IPS-18c (cell line): ENCODE measurements around the gene RYR3.

ENCODE experiments used
- H3K4me3 ChIP-seq: 2 replicates; pipeline ENCODE4 v1.7.0; 2013; ENCODE audit warnings: low read depth, mild to moderate bottlenecking, low read length, moderate library complexity; ENCODE audit not compliant: insufficient read depth
- H3K9me3 ChIP-seq: one replicate; pipeline ENCODE4 v1.6.1; 2013; ENCODE audit warnings: mild to moderate bottlenecking, low read length, moderate library complexity; ENCODE audit not compliant: control insufficient read depth, insufficient read depth

RYR3 gene

GRCh38 chr15:33621141-33621540, 310.4 kb downstream of the RYR3 start:
- no peak overlapping the region for H3K4me3 ChIP-seq
- H3K9me3 ChIP-seq, result peaks cover 2% of the 10 kb centered on the region

GRCh38 chr15:33623010-33623409, 312.2 kb downstream of the RYR3 start:
- Histone ChIP-seq H3K9me3 (peaks cover 8% of the 10 kb centered on the region), H3K4me3 (no peak overlapping the region)

GRCh38 chr15:33624439-33624838, 313.7 kb downstream of the RYR3 start:
- Histone ChIP-seq H3K4me3 (no peak overlapping the region), H3K9me3 (peaks cover 8% of the 10 kb centered on the region)

- H3K9me3 ChIP-seq, result peaks cover 8% of the 10 kb centered on the region
- H3K4me3 ChIP-seq, result no peak overlapping the region
Measured at GRCh38 chr15:33629647-33630046, 318.9 kb downstream of the RYR3 start.

GRCh38 chr15:33636234-33636633, 325.5 kb downstream of the RYR3 start:
- Histone ChIP-seq H3K9me3 (no peaks in the 10 kb centered on the region), H3K4me3 (no peak overlapping the region)

- H3K9me3 ChIP-seq, result no peaks in the 10 kb centered on the region
- no peak overlapping the region for H3K4me3 ChIP-seq
Measured at GRCh38 chr15:33636958-33637357, 326.2 kb downstream of the RYR3 start.

- H3K9me3 ChIP-seq, result no peaks in the 10 kb centered on the region
- H3K4me3 ChIP-seq, result no peak overlapping the region
Measured at GRCh38 chr15:33638453-33638852, 327.7 kb downstream of the RYR3 start.

GRCh38 chr15:33639051-33639450, 328.3 kb downstream of the RYR3 start:
- Histone ChIP-seq H3K9me3 (no peaks in the 10 kb centered on the region), H3K4me3 (no peak overlapping the region)

- no peaks in the 10 kb centered on the region for H3K9me3 ChIP-seq
- no peak overlapping the region for H3K4me3 ChIP-seq
Measured at GRCh38 chr15:33639456-33639855, 328.7 kb downstream of the RYR3 start.

DNA sequence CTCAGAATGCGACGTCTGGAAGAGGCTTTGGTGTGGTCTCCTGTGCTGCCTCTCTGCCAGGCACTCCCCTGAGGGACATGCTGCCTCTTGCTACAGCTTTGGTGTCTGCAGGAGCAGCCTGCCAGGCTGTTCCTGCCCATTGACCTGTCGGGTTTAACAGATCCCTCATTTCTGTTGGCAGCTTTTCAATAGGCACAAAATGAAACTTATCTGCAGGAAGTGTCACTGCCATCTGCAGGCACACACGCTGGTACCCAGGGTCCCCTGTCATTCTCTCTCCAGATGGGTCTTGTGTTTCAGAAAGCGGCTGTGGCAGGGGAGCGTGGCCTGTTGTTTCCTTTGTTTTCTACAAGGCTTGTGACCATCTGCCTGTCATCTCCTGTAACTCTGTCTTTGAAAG, 329.2 kb downstream of the RYR3 start:
- no peak overlapping the region for H3K4me3 ChIP-seq
- no peaks in the 10 kb centered on the region for H3K9me3 ChIP-seq

DNA sequence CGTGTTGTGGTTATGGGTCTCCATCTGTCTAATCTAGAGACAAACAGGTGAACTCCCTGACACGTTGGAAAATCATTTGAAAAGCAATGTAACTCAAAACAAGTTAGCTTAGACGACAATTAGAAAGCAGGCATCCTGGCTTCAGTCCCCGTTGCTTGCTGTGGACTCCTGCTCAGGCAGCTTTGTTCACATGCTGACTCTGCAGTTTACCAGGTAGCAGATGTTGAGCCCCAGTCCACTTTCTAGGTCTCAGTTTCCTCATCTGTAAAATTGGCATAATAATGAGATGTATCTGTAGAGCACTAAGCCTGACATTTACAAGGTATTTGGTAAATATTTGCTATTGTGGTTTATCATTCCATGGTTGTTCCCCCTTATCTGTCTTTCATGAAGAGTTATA, 330.3 kb downstream of the RYR3 start:
- H3K9me3 ChIP-seq, result no peaks in the 10 kb centered on the region
- no peak overlapping the region for H3K4me3 ChIP-seq

GRCh38 chr15:33644304-33644703, 333.5 kb downstream of the RYR3 start:
- H3K9me3 ChIP-seq, result no peaks in the 10 kb centered on the region
- H3K4me3 ChIP-seq, result no peak overlapping the region

GRCh38 chr15:33646744-33647143, 336.0 kb downstream of the RYR3 start:
- H3K9me3 ChIP-seq, result no peaks in the 10 kb centered on the region
- no peak overlapping the region for H3K4me3 ChIP-seq

GRCh38 chr15:33649217-33649933, 338.6 kb downstream of the RYR3 start:
- Histone ChIP-seq H3K9me3 (no peaks in the 10 kb centered on the region), H3K4me3 (no peak overlapping the region)

- H3K9me3 ChIP-seq, result no peaks in the 10 kb centered on the region
- no peak overlapping the region for H3K4me3 ChIP-seq
Measured at GRCh38 chr15:33654860-33655259, 344.1 kb downstream of the RYR3 start.

DNA sequence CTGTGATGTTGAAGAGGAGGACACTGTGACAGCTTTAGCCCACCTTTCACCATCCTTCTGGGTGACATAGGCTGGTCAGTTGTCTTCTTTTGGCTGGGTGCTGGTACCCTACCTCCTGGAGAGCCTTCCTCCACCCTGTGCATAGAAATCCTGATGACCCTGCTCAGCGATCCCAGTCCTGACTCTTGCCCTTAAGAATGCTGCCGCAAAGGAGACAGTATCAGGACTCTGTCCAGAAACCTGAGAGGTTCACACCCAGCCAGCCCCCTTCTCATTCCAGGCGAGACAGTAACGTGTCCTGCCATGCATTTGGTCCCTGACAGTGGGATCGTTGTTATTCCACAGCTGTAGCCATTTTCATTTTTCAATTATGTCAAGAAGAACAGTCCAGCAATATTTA, 344.7 kb downstream of the RYR3 start:
- Histone ChIP-seq H3K9me3 (no peaks in the 10 kb centered on the region), H3K4me3 (no peak overlapping the region)

GRCh38 chr15:33656168-33656567, 345.4 kb downstream of the RYR3 start:
- H3K4me3 ChIP-seq, result no peak overlapping the region
- no peaks in the 10 kb centered on the region for H3K9me3 ChIP-seq

- H3K9me3 ChIP-seq, result no peaks in the 10 kb centered on the region
- no peak overlapping the region for H3K4me3 ChIP-seq
Measured at GRCh38 chr15:33660151-33660550, 349.4 kb downstream of the RYR3 start.

DNA sequence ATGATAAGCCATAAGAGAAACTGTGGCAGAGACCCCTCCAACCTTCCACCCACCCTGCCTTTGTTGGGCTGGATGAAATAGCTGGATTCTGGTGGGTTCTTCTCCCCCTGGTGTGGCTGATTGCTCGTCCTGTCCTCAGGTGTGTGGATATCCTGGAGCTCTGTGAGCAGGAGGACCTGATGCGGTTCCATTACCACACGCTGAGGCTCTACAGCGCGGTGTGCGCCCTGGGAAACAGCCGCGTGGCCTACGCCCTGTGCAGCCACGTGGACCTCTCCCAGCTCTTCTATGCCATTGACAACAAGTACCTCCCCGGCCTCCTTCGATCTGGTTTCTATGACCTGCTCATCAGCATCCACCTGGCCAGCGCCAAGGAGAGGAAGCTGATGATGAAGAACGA, 351.2 kb downstream of the RYR3 start:
- no peaks in the 10 kb centered on the region for H3K9me3 ChIP-seq

More for the DNA sequence above, 351.2 kb downstream of the RYR3 start:
- H3K4me3 ChIP-seq, result no peak overlapping the region
